ENCODE measurements around the gene ZNF674.

ZNF674 gene

DNA sequence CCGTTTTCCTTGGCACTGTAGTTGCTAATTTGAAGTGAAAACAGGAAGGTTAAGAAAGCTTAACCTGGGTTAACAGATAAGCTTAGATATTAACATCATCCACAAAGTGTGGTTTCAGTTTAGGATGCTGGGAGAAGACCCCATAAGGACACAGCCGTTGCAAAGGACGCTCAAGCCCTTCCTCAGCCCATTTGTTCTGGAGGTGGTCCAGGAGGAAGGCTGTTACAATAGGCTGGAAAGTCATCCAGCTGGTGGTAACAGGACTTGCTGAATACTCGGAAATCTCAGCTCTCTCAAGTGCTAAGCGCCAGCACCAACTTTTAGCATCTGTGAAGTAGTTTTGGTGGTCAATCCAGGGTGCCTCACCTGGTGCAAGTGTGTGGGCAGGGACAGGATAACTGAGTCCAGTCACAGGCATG is 42.5 kb upstream of the ZNF674 start:
- H2AK5ac ChIP-seq (ENCODE audit: low read length, severe bottlenecking): peak overlapping the region; percentile 44
- no peak overlapping the region for H2BK120ac ChIP-seq (ENCODE audit: low read depth, low read length)
- no peak overlapping the region for H3K14ac ChIP-seq (ENCODE audit: low read length in 2 of 2)
- H3K9me3 ChIP-seq (ENCODE audit: control insufficient read depth, low read length): no peaks in the 10 kb centered on the region
- no peak overlapping the region for H2BK15ac ChIP-seq (ENCODE audit: low read depth, poor library complexity, severe bottlenecking)
- no peaks in the 10 kb centered on the region for H3K36me3 ChIP-seq (ENCODE audit: control insufficient read depth in 1 of 2, insufficient read depth in 2 of 2, low read depth in 1 of 2, low read length in 2 of 2)
- H4K8ac ChIP-seq (ENCODE audit: low read length): peak overlapping the region; percentile 77
- H3K4me2 ChIP-seq (ENCODE audit: low read length, poor library complexity, severe bottlenecking): peak overlapping the region; percentile 16
- H3K4me3 ChIP-seq (ENCODE audit: insufficient read depth in 1 of 2, low read depth in 1 of 2, low read length in 2 of 2): peak overlapping the region in 1 of 2 experiments; percentile 16
- H3K4ac ChIP-seq (ENCODE audit: low read depth in 1 of 2, low read length in 2 of 2): no peak overlapping the region
- peaks cover 3% of the 10 kb centered on the region for H3K79me1 ChIP-seq (replicated peaks; ENCODE audit: low read length, poor library complexity, severe bottlenecking)
- peak overlapping the region; percentile 48 to 62 for H3K18ac ChIP-seq (ENCODE audit: low read depth in 1 of 2, low read length in 2 of 2)
- 28% methylated on average over 4 of the region's 5 CpGs for WGBS
- peaks cover 0 to 4% of the 10 kb centered on the region in 2 experiments for H3K27me3 ChIP-seq (ENCODE audit: control insufficient read depth in 1 of 2, insufficient read depth in 1 of 2, low read length in 2 of 2)
- peak overlapping the region; percentile 93 for H3K27ac ChIP-seq (ENCODE audit: low read length, poor library complexity, severe bottlenecking)
- H3K9ac ChIP-seq (ENCODE audit: low read length): peak overlapping the region; percentile 55
- peak; percentile 13 for DNase-seq
- peak overlapping the region in 1 of 2 experiments; percentile 42 for H2BK12ac ChIP-seq (ENCODE audit: low read length in 2 of 2)
- H3K4me1 ChIP-seq (ENCODE audit: control insufficient read depth, insufficient read depth, low read depth, low read length): peaks cover 5% of the 10 kb centered on the region
- no peak overlapping the region for H3K23ac ChIP-seq (ENCODE audit: low read length in 2 of 2)
- no peak overlapping the region for H2AFZ ChIP-seq (ENCODE audit: low read depth, low read length)
- H4K91ac ChIP-seq (ENCODE audit: low read length): no peak overlapping the region
- peak overlapping the region; percentile 31 for H2BK5ac ChIP-seq (ENCODE audit: low read depth, low read length, poor library complexity, severe bottlenecking)

DNA sequence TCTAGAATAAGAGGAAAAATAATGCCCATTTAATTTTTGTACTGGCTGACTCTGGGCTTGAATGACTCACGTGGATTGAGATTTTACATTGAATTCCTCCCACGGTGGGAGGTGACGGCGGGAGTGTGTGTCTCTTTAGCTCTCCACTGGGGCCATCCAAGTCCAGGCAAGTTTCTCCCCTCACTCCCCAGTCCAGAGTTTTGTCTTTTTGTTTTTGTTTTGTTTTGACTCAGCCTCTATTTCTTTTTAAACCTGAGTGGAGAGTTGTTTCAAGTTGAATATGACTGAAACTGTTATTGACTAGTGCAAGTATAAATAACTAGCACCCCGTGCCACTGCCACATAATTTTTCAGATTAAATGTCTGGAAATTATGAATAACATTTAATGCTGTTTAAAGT is 41.9 kb upstream of the ZNF674 start:
- H3K14ac ChIP-seq (ENCODE audit: low read length in 2 of 2): no peak overlapping the region
- H3K4ac ChIP-seq (ENCODE audit: low read depth in 1 of 2, low read length in 2 of 2): no peak overlapping the region
- H3K4me2 ChIP-seq (ENCODE audit: low read length, poor library complexity, severe bottlenecking): no peak overlapping the region
- H3K4me1 ChIP-seq (ENCODE audit: control insufficient read depth, insufficient read depth, low read depth, low read length): peaks cover 5% of the 10 kb centered on the region
- DNase-seq: peak; percentile 42
- no peak overlapping the region for H2AFZ ChIP-seq (ENCODE audit: low read depth, low read length)
- H3K18ac ChIP-seq (ENCODE audit: low read depth in 1 of 2, low read length in 2 of 2): no peak overlapping the region
- H3K27me3 ChIP-seq (ENCODE audit: control insufficient read depth in 1 of 2, insufficient read depth in 1 of 2, low read length in 2 of 2): peaks cover 0 to 4% of the 10 kb centered on the region in 2 experiments
- no peaks in the 10 kb centered on the region for H3K36me3 ChIP-seq (ENCODE audit: control insufficient read depth in 1 of 2, insufficient read depth in 2 of 2, low read depth in 1 of 2, low read length in 2 of 2)
- no peak overlapping the region for H2BK120ac ChIP-seq (ENCODE audit: low read depth, low read length)
- no peak overlapping the region for H4K91ac ChIP-seq (ENCODE audit: low read length)
- no peak overlapping the region for H2BK5ac ChIP-seq (ENCODE audit: low read depth, low read length, poor library complexity, severe bottlenecking)
- H3K79me1 ChIP-seq (replicated peaks; ENCODE audit: low read length, poor library complexity, severe bottlenecking): peaks cover 3% of the 10 kb centered on the region
- H3K23ac ChIP-seq (ENCODE audit: low read length in 2 of 2): no peak overlapping the region
- 29% methylated on average over 2 of the region's 5 CpGs for WGBS
- no peaks in the 10 kb centered on the region for H3K9me3 ChIP-seq (ENCODE audit: control insufficient read depth, low read length)
- no peak overlapping the region for H4K8ac ChIP-seq (ENCODE audit: low read length)
- H3K27ac ChIP-seq (ENCODE audit: low read length, poor library complexity, severe bottlenecking): peak overlapping the region; percentile 93
- no peak overlapping the region for H2BK12ac ChIP-seq (ENCODE audit: low read length in 2 of 2)
- peak overlapping the region; percentile 55 for H3K9ac ChIP-seq (ENCODE audit: low read length)
- no peak overlapping the region for H2BK15ac ChIP-seq (ENCODE audit: low read depth, poor library complexity, severe bottlenecking)
- H2AK5ac ChIP-seq (ENCODE audit: low read length, severe bottlenecking): no peak overlapping the region
- peak overlapping the region in 1 of 2 experiments; percentile 16 for H3K4me3 ChIP-seq (ENCODE audit: insufficient read depth in 1 of 2, low read depth in 1 of 2, low read length in 2 of 2)

DNA sequence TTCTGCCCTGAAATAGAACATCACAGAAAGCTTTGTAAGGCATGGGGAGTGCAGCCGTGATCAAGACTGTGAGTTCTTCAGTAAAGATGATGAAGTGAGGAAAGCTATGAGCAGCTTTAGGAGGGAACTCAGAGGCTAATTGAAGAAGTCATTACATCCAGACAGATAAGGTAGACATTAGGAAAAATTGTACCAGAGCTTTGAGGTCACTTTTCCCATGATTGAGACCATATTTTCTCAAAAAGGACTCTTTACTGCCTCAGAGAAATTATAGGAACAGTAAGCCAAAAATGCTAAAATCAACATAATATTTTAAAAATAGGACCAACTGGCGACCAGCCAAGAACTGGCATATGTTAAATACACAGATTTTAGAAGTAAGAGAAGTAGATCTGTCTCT is 39.5 kb upstream of the ZNF674 start:
- Histone ChIP-seq H2BK5ac (ENCODE audit: low read depth, low read length, poor library complexity, severe bottlenecking) (no peak overlapping the region), H4K91ac (ENCODE audit: low read length) (no peak overlapping the region), H3K4me2 (ENCODE audit: low read length, poor library complexity, severe bottlenecking) (no peak overlapping the region), H3K9ac (ENCODE audit: low read length) (no peak overlapping the region), H3K4me1 (ENCODE audit: control insufficient read depth, insufficient read depth, low read depth, low read length) (peaks cover 5% of the 10 kb centered on the region), H3K27me3 (ENCODE audit: control insufficient read depth in 1 of 2, insufficient read depth in 1 of 2, low read length in 2 of 2) (peaks cover 0 to 4% of the 10 kb centered on the region in 2 experiments), H2AK5ac (ENCODE audit: low read length, severe bottlenecking) (no peak overlapping the region), H3K9me3 (ENCODE audit: control insufficient read depth, low read length) (no peaks in the 10 kb centered on the region), H2AFZ (ENCODE audit: low read depth, low read length) (no peak overlapping the region), H2BK120ac (ENCODE audit: low read depth, low read length) (no peak overlapping the region), H3K36me3 (ENCODE audit: control insufficient read depth in 1 of 2, insufficient read depth in 2 of 2, low read depth in 1 of 2, low read length in 2 of 2) (no peaks in the 10 kb centered on the region), H3K79me1 (replicated peaks; ENCODE audit: low read length, poor library complexity, severe bottlenecking) (peaks cover 5% of the 10 kb centered on the region), H3K23ac (ENCODE audit: low read length in 2 of 2) (no peak overlapping the region), H2BK15ac (ENCODE audit: low read depth, poor library complexity, severe bottlenecking) (no peak overlapping the region), H3K27ac (ENCODE audit: low read length, poor library complexity, severe bottlenecking) (no peak overlapping the region), H2BK12ac (ENCODE audit: low read length in 2 of 2) (no peak overlapping the region), H4K8ac (ENCODE audit: low read length) (no peak overlapping the region), H3K18ac (ENCODE audit: low read depth in 1 of 2, low read length in 2 of 2) (no peak overlapping the region), H3K4ac (ENCODE audit: low read depth in 1 of 2, low read length in 2 of 2) (no peak overlapping the region), H3K14ac (ENCODE audit: low read length in 2 of 2) (no peak overlapping the region), H3K4me3 (ENCODE audit: insufficient read depth in 1 of 2, low read depth in 1 of 2, low read length in 2 of 2) (no peak overlapping the region)
- 100% methylated on average over 1 of the region's 2 CpGs for WGBS
- no peak for DNase-seq

DNA sequence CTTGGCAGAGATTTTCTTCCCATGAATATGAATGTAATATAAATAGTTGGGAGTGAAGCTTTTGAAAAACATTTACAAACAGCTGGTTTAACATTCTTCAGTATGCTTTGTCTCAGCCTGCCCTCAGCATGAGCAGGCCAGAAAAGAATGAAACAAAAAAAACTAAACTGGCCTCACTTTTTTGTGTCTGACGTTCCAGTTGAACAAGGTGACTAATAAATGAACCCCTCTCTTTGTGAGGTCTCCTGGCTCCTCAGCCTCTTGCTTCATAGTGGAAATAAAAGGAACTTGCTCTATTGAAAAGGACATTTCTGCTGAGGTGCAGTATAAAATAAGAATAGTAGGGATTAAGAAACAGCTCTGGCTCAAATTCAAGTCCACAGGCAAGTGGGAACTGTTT is 37.7 kb upstream of the ZNF674 start:
- H2AK5ac ChIP-seq (ENCODE audit: low read length, severe bottlenecking): no peak overlapping the region
- H3K36me3 ChIP-seq (ENCODE audit: control insufficient read depth in 1 of 2, insufficient read depth in 2 of 2, low read depth in 1 of 2, low read length in 2 of 2): no peaks in the 10 kb centered on the region
- H3K4me2 ChIP-seq (ENCODE audit: low read length, poor library complexity, severe bottlenecking): no peak overlapping the region
- 0% methylated on average over 1 of the region's 1 CpG for WGBS
- H4K8ac ChIP-seq (ENCODE audit: low read length): no peak overlapping the region
- H3K9ac ChIP-seq (ENCODE audit: low read length): peak overlapping the region; percentile 84
- peak; percentile 68 for DNase-seq
- peaks cover 0 to 4% of the 10 kb centered on the region in 2 experiments for H3K27me3 ChIP-seq (ENCODE audit: control insufficient read depth in 1 of 2, insufficient read depth in 1 of 2, low read length in 2 of 2)
- H3K14ac ChIP-seq (ENCODE audit: low read length in 2 of 2): no peak overlapping the region
- peaks cover 5% of the 10 kb centered on the region for H3K4me1 ChIP-seq (ENCODE audit: control insufficient read depth, insufficient read depth, low read depth, low read length)
- no peak overlapping the region for H3K23ac ChIP-seq (ENCODE audit: low read length in 2 of 2)
- H2AFZ ChIP-seq (ENCODE audit: low read depth, low read length): no peak overlapping the region
- no peak overlapping the region for H3K4ac ChIP-seq (ENCODE audit: low read depth in 1 of 2, low read length in 2 of 2)
- peak overlapping the region; percentile 86 for H3K27ac ChIP-seq (ENCODE audit: low read length, poor library complexity, severe bottlenecking)
- peaks cover 7% of the 10 kb centered on the region for H3K79me1 ChIP-seq (replicated peaks; ENCODE audit: low read length, poor library complexity, severe bottlenecking)
- peak overlapping the region; percentile 19 for H2BK120ac ChIP-seq (ENCODE audit: low read depth, low read length)
- no peaks in the 10 kb centered on the region for H3K9me3 ChIP-seq (ENCODE audit: control insufficient read depth, low read length)
- H2BK12ac ChIP-seq (ENCODE audit: low read length in 2 of 2): no peak overlapping the region
- no peak overlapping the region for H3K4me3 ChIP-seq (ENCODE audit: insufficient read depth in 1 of 2, low read depth in 1 of 2, low read length in 2 of 2)
- H4K91ac ChIP-seq (ENCODE audit: low read length): no peak overlapping the region
- H2BK15ac ChIP-seq (ENCODE audit: low read depth, poor library complexity, severe bottlenecking): no peak overlapping the region
- H2BK5ac ChIP-seq (ENCODE audit: low read depth, low read length, poor library complexity, severe bottlenecking): no peak overlapping the region
- H3K18ac ChIP-seq (ENCODE audit: low read depth in 1 of 2, low read length in 2 of 2): no peak overlapping the region

All from mesenchymal stem cell (in vitro differentiated cells and primary cell).